Ureter (tissue), 1 donor: Measurements from ENCODE around the gene CADM3. TPM values are rescaled to one million over a fixed set of nuclear protein-coding genes. Genes with fewer than 3 reads are reported as not detected.

Experiments
- DNase-seq: peaks from one replicate; pipeline ENCODE4 v3.0.0-alpha.2; 2020; ENCODE audit warnings: low spot score
- total RNA-seq: library from RNA; stranded (reverse); gene quantifications from one replicate; pipeline ENCODE4 v1.2.4, GENCODE V29; 2023
- donor health status: DM: yes; HTN: yes; CAD: no.

Gene CADM3
- total RNA-seq, 1 donor from 2014 or later = 4.2 TPM

- DNase-seq = no peak
These were observed 35.7 kb downstream of the CADM3 start for GRCh38 chr1:159207080-159207479.

DNA sequence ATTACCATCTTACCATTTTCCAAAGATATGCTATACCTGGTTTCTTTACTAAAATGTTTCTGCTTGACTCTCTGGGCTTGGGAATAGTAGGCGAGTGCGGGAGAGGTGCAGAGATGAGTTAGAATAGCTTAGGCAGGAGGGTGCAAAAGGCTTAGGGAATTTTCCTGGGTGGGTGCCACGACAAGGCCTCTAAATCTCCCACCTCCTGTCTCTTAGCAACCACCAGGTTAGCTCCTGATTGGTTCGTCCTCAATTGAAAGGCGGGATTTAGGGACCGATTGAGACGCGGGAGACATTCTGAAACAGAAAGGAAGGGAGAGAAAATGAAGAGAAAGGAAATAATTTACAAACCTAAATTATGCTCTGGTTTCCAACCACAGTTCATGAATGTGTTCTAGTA is 36.4 kb downstream of the CADM3 start:
- no peak for DNase-seq

DNA sequence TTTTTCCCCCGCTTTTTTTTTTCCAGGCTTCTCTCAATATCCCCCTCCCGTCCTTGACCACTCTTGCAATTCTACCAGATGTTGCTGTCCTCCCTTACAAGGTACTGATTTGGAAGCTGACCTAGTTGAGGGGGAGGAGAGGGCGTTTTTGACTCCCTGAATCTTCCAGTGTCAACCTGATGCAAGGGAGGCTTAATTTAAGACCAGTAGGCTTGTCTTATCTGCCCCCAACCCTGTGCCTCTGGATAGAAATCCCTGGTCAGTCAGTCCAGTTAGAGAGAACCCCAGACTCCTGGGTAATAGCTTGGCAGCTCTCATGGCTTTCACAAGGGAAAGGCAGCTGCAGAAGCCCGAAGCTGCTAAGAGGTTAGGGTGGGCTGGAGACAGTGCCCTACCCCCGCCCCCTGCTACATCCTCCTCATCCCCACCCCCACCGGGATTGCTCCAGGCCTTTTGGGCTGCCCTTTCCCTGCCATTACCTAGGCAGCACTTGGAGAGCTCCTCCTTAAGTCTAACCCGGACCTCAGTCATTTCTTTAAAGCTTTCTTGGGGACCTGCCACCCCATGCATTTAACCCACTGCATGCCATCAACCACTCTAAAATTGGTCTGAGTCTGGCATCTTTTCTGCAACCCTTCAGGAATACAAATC is 36.9 kb downstream of the CADM3 start:
- DNase-seq = no peak

GRCh38 chr1:159209061-159209460 is 37.6 kb downstream of the CADM3 start:
- DNase-seq = no peak

DNA sequence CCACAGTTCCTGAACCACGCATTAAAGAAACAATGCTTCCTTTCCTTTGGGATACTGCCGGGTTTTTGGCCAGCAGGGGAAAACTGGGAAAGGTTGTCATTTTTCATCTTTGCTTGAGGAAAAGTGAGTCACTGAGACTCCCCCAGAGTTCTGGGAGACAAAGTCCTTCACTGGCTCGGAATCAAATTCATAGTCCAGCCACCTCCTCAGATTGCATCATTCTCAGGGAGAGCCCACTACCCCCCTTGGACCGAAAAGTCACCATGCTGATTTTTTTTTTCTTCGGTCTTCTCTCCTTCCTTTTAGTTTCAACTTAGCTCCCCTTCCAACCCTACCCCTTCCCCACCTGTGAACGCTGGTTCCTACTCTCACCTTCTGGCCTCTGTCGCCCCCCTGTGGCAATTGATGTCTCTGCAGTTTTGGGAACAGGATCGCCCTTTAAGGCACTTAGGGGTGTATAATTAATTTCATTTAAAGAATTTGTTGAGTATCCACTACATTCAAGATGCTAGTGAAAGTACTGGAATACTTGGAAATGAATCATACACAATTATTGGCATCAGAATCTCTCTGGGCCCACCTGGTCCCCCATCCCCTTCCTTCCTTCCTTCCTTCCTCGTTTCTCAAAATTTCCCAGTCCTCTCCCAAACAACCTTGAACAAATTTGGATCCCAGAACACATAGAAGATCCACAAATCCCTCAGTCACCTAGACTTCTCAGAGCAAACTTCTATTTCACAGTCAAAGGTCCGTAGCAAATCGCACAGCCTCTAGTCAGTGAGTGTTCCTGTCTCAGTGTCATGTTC is 40.1 kb downstream of the CADM3 start:
- DNase-seq = no peak

DNA sequence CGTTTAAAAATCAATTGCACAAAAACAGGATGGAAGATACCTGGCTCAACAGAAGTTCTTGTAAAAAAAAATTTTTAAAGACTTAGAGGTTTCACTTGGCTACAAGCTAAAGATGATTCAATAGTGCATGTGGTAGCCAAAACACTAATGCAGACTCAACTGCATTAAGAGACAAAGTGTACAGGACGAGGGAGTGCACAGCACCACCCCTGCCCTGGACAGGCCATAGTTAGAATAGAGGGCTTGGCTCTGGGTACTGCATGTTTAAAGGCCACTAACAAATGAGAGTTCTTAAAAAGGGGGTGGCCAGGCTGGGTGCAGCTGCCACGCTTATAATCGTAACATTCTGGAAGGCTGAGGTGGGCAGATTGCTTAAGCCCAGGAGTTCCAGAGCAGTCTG is 41.2 kb downstream of the CADM3 start:
- DNase-seq = no peak

- no peak for DNase-seq
These were observed 42.8 kb downstream of the CADM3 start for GRCh38 chr1:159214149-159214760.

- no peak for DNase-seq
These were observed 47.5 kb downstream of the CADM3 start for GRCh38 chr1:159218649-159219636.

GRCh38 chr1:159222075-159222865 is 50.9 kb downstream of the CADM3 start:
- DNase-seq = no peak

DNA sequence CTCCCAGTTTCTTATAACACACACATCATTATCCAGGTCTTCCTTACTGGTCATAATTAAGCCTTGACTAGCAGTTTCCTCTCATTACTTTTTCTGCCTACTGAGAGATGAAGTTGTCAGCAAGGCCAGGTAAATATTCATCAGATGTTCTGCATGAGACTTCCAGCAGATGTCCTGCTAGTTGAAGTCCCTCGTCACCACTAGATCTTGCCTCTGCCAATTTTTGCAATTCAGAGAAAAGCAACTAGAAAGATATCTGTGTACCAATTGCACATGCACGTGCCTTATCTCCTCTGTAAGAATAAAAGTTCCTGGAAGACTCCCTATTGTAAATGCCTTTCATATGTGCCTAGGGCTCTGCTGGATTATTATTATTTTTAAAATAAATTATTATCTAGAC is 51.6 kb downstream of the CADM3 start:
- DNase-seq = no peak

GRCh38 chr1:159228554-159228953 is 57.1 kb downstream of the CADM3 start:
- no peak for DNase-seq

DNA sequence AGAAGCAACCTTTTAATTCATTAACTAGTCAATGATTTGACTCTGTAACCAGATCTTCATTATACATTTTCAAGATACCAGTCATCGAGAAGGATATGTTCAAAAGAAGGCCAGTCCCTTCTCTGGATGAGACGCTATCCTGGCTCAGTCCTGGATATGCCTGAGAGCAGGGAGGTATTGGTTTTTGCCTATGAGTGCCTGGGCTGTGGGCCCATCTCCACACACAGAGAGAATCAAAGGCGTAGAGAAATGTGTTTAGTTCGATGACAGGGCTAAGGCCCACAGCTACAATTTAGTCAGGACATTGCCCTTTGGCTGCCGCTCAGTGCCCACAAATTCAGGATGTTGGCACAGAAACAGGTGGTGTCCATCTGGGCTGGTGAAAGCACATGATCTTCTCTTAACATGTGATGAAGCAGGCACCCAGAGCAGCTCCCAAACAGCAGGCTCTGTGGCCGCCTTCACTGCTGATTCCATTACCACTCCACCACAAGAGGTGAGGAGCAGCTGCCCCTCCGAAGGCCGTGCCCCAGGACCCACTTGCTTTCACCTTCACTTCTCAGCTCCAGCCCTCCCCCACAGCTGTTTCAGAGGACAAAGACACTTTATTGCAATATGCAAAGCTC is 58.0 kb downstream of the CADM3 start:
- no peak for DNase-seq

DNA sequence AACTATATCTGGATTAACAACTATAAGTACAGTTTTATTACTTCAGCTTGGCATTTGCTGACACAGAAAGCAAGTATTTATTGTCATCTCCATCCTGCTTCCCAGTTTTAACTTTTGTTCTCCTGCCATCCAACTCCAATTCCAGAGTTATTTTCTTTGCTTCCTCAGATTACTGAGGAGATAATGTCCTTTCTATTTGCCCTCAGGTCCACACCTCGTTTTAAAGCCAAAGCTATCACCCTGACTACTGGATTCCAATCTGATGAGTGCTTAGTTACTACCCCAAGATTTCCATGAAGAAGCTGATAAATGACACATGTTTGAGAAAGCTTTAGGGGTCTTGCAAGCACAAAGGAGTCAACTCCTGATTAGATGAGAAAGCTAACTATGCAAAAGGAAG is 58.5 kb downstream of the CADM3 start:
- DNase-seq = no peak

- no peak for DNase-seq
These were observed 68.3 kb downstream of the CADM3 start for GRCh38 chr1:159239551-159240220.

- no peak for DNase-seq
These were observed 75.9 kb downstream of the CADM3 start for GRCh38 chr1:159247266-159247665.

GRCh38 chr1:159248311-159248710 is 76.9 kb downstream of the CADM3 start:
- no peak for DNase-seq

DNA sequence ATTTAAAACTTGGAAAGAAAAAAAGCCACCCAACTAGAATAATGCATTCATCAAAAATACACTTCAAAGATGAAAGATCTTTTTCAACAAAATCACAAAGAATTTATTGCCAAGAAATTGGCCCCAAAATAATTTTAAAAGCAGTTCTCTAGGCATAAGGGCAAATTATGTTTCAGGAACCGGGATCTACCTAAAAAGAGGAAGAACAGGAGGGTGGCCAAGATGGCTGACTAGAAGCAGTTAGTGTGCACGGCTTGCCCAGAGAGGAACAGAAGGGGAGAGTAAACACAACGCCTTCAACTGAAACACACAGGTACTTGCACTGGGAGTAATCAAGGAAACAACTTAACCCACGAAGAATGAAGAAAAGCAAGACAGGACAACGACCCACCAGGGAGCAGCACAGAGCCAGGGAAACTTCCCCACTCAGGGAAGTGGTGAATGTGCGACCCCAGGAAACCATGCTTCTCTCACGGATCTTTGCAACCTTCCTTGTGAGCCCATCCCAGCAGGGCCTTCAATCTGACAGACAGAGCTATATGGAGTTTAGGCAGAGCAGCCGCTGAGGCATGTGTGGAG is 79.3 kb downstream of the CADM3 start:
- DNase-seq = no peak
